Mucosa of stomach (tissue), 1 donor: Measurements from ENCODE around the gene ALKBH7.

Source experiments
- H3K27me3 ChIP-seq: one replicate; pipeline ENCODE4 v1.7.0; 2013; ENCODE audit warnings: mild to moderate bottlenecking, low read length; ENCODE audit not compliant: control insufficient read depth, insufficient read depth
- H3K36me3 ChIP-seq: one replicate; pipeline ENCODE4 v1.7.0; 2013; ENCODE audit warnings: low read length; ENCODE audit not compliant: control insufficient read depth, insufficient read depth
- H3K4me1 ChIP-seq: one replicate; pipeline ENCODE4 v1.7.0; 2013; ENCODE audit warnings: mild to moderate bottlenecking, low read length; ENCODE audit not compliant: control insufficient read depth, insufficient read depth
- H3K4me3 ChIP-seq: one replicate; pipeline ENCODE4 v1.7.0; 2013; ENCODE audit warnings: low read length
- H3K9ac ChIP-seq: one replicate; pipeline ENCODE4 v1.7.0; 2013; ENCODE audit warnings: mild to moderate bottlenecking, low read length, moderate library complexity
- H3K9me3 ChIP-seq: one replicate; pipeline ENCODE4 v1.7.0; 2013; ENCODE audit warnings: mild to moderate bottlenecking, low read length, moderate library complexity; ENCODE audit not compliant: control insufficient read depth
- donor health status: Pancreatic carcinoma.

The ALKBH7 gene

DNA sequence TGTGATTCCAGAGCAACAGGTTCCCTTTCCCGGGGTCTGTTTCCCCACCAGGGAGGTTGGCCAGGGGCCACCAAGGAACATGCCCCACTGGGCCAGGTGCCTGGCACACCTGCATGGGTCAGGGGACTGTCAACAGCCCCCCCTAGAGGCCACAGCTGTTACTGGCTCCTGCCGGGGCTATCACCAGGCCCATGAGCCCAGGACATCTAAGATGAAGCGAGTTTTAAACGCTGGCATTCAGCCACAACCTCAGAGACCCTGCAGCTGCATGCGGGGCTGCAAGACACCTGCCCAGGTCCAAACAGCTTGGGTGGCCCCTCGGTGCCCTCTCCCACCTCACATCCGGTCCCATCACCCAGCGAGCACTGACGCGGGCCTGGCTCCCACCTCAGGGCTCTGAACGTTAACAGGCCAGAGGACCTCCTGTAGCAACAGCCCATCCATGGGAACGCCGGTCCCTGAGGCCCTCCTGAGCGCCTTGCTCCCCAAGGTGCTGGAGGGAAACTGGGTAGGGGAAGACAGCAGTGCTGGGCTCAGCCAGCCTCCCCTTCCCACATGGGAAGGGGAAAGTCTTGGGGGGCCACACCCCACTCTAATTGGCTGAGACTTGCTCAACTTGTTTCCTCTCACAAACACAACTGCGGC, 40.0 kb downstream of the ALKBH7 start:
- Histone ChIP-seq H3K4me1 (no peaks in the 10 kb centered on the region), H3K9me3 (no peaks in the 10 kb centered on the region), H3K27me3 (no peaks in the 10 kb centered on the region), H3K4me3 (no peak overlapping the region), H3K9ac (no peak overlapping the region), H3K36me3 (peaks cover 9% of the 10 kb centered on the region)

DNA sequence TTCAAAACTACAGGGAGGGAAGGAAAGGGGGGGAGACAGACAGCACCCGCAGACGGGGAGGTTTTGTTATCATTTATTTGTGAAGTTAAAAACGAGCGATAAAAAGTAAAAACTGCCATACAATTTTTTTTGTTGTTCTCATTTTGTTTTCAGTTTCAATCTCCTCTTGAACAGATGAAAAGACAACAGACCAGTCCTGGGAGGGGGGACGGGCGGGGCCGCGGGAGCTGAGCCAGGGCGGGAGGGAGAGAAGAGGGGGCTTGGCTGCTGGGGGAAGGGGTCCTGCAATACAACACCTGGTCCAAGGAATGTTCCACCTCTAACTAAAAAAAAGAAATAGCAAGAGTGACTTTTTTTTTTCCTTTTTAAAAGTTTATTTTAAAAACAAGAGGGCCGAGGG, 40.7 kb downstream of the ALKBH7 start:
- Histone ChIP-seq H3K4me1 (no peaks in the 10 kb centered on the region), H3K4me3 (no peak overlapping the region), H3K9me3 (no peaks in the 10 kb centered on the region), H3K9ac (no peak overlapping the region), H3K27me3 (no peaks in the 10 kb centered on the region), H3K36me3 (peaks cover 9% of the 10 kb centered on the region)

DNA sequence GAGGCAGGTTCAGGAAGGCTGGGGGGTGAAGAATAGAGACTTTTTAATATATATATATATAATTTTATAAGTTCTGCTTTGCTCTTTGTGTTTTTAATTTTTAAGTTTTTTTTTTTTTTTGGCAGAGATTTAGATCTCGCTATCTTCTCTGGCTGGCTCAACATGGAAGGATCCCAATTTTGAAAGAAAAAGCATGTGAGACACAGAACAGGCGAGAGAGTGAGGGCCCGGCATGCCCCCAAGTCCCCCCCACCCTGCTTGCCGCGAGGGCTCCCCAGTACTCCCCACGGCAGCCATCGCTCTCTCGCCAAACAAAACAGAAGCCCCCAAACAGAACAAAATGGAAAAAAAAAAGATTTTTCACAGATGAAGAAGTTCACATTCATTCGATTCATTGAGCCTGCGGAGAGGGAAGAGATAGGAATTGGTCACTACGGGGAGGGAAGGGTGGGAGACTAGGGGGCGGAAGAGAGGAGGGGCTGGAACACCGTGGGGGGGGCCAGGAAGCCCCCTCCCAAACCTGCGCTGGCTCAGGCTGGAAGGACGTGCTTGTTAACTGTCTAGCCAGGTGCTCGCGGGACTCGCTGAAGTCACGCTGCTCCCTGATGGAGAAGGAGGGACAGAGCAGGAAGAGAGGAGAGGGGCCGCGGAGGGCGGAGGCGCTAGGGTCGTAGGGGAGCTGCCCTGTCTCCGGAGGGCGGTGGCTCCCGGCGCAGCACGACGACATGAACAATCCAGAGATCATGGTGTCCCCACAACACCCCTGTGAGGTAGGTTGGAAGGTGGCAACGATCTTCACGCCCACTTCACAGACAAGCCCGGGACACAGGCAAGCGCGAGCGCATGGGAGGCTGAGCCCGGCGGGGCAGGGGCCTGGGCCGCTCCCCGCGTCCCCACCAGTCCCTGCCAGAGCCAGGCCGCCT, 41.4 kb downstream of the ALKBH7 start:
- no peak overlapping the region for H3K9ac ChIP-seq
- H3K36me3 ChIP-seq: peaks cover 13% of the 10 kb centered on the region

GRCh38 chr19:6414793-6415590, 42.4 kb downstream of the ALKBH7 start:
- peaks cover 17% of the 10 kb centered on the region for H3K36me3 ChIP-seq
- H3K9ac ChIP-seq: no peak overlapping the region
- H3K4me3 ChIP-seq: no peak overlapping the region
- no peaks in the 10 kb centered on the region for H3K27me3 ChIP-seq
- H3K9me3 ChIP-seq: no peaks in the 10 kb centered on the region
- no peaks in the 10 kb centered on the region for H3K4me1 ChIP-seq

More for the DNA sequence above, 41.4 kb downstream of the ALKBH7 start:
- H3K4me3 ChIP-seq: no peak overlapping the region
- no peaks in the 10 kb centered on the region for H3K9me3 ChIP-seq
- H3K4me1 ChIP-seq: no peaks in the 10 kb centered on the region
- H3K27me3 ChIP-seq: no peaks in the 10 kb centered on the region

GRCh38 chr19:6415591-6416190, 43.1 kb downstream of the ALKBH7 start:
- Histone ChIP-seq H3K9me3 (no peaks in the 10 kb centered on the region), H3K27me3 (no peaks in the 10 kb centered on the region), H3K4me3 (no peak overlapping the region), H3K9ac (no peak overlapping the region), H3K4me1 (no peaks in the 10 kb centered on the region), H3K36me3 (peaks cover 17% of the 10 kb centered on the region)

GRCh38 chr19:6416658-6417405, 44.2 kb downstream of the ALKBH7 start:
- H3K36me3 ChIP-seq: peaks cover 17% of the 10 kb centered on the region
- H3K4me1 ChIP-seq: no peaks in the 10 kb centered on the region
- no peak overlapping the region for H3K4me3 ChIP-seq
- no peak overlapping the region for H3K9ac ChIP-seq
- no peaks in the 10 kb centered on the region for H3K27me3 ChIP-seq
- no peaks in the 10 kb centered on the region for H3K9me3 ChIP-seq

DNA sequence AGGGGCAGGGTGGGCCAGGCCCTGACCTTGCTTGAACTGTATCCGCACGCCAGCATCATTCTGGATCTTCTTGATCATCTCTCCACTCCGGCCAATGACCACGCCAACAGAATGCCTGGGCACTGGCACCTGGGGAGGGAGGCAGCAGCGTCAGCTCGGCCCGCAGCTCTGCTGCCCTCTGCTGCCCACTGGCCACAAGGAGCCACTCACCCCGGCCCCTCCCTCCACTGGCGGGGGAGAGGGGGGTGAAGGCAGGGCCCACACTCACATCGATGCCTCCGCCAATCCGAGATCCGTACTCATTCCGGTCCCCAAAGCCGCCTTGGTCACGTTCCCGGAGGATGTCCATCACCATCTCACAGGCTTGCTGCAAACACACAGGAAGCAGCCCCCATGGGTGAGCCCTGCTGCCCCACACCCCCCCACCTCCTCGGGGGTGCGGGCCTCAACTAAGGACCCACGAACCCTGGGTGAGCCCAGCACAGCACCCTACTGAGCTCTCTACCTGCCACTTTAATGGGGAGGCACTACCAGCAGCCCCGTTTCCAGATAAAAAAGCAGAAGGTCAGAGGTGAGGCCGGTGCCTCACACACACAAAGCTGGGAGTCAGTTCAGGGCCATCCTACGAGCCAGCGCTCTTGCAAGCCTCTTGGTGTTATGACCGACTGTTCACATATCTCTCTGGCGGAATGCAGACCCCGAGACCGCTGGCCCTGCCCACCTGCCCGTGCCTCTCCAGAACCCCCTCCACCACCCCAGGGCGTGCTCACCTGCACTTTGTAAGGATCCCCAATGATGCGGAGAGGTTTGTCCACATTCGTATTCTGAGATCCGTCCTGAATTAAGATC, 45.3 kb downstream of the ALKBH7 start:
- peaks cover 3% of the 10 kb centered on the region for H3K4me1 ChIP-seq
- peaks cover 17% of the 10 kb centered on the region for H3K36me3 ChIP-seq
- no peak overlapping the region for H3K9ac ChIP-seq
- no peaks in the 10 kb centered on the region for H3K9me3 ChIP-seq
- H3K27me3 ChIP-seq: no peaks in the 10 kb centered on the region
- no peak overlapping the region for H3K4me3 ChIP-seq

- H3K27me3 ChIP-seq: no peaks in the 10 kb centered on the region
- H3K9ac ChIP-seq: no peak overlapping the region
- H3K4me1 ChIP-seq: peaks cover 9% of the 10 kb centered on the region
- no peaks in the 10 kb centered on the region for H3K9me3 ChIP-seq
- H3K36me3 ChIP-seq: peaks cover 17% of the 10 kb centered on the region
- H3K4me3 ChIP-seq: no peak overlapping the region
These were observed 46.0 kb downstream of the ALKBH7 start for GRCh38 chr19:6418562-6418932.

- H3K9me3 ChIP-seq: no peaks in the 10 kb centered on the region
- no peak overlapping the region for H3K9ac ChIP-seq
- H3K27me3 ChIP-seq: no peaks in the 10 kb centered on the region
- peaks cover 14% of the 10 kb centered on the region for H3K36me3 ChIP-seq
- peaks cover 15% of the 10 kb centered on the region for H3K4me1 ChIP-seq
- H3K4me3 ChIP-seq: no peak overlapping the region
These were observed 48.8 kb downstream of the ALKBH7 start for GRCh38 chr19:6421075-6422014.
